Glutamatergic neuron (in vitro differentiated cells): Measurements from ENCODE around the gene ODAD4. TPM values are rescaled to one million over a fixed set of nuclear protein-coding genes. Genes with fewer than 3 reads are reported as not detected.
"Not testable (repeated sequence)": the region's sequence is repeated elsewhere in the genome, so short reads cannot be mapped to it uniquely, and the experiment has no call there.

Source experiments
- DNase-seq: peaks from one replicate; pipeline ENCODE4 v3.0.0; 2022
- H3K27ac Mint-ChIP-seq: one replicate; pipeline ENCODE4 v1.8.0; 2020; ENCODE audit warnings: mild to moderate bottlenecking, mixed read lengths, inconsistent platforms; ENCODE audit not compliant: unreplicated experiment
- H3K27me3 Mint-ChIP-seq: one replicate; pipeline ENCODE4 v1.8.0; 2020; ENCODE audit warnings: mild to moderate bottlenecking, moderate library complexity, mixed read lengths, inconsistent platforms; ENCODE audit not compliant: unreplicated experiment
- H3K36me3 Mint-ChIP-seq: one replicate; pipeline ENCODE4 v1.8.0; 2020; ENCODE audit warnings: mild to moderate bottlenecking, mixed read lengths, inconsistent platforms; ENCODE audit not compliant: unreplicated experiment
- H3K4me1 Mint-ChIP-seq: one replicate; pipeline ENCODE4 v1.8.0; 2020; ENCODE audit warnings: mild to moderate bottlenecking, low read depth, mixed read lengths, inconsistent platforms; ENCODE audit not compliant: unreplicated experiment
- H3K4me3 Mint-ChIP-seq: one replicate; pipeline ENCODE4 v1.8.0; 2020; ENCODE audit warnings: mild to moderate bottlenecking, mixed read lengths, inconsistent platforms; ENCODE audit not compliant: unreplicated experiment
- H3K9me3 Mint-ChIP-seq: one replicate; pipeline ENCODE4 v1.8.0; 2020; ENCODE audit warnings: mild to moderate bottlenecking, moderate library complexity, mixed read lengths, inconsistent platforms; ENCODE audit not compliant: unreplicated experiment
- total RNA-seq: library from RNA; stranded (reverse); fragmentation: NEBNext Ultra II Directional; extraction: Animal tissue kit (Norgen Biotek cat#: 25700); gene quantifications from one replicate; pipeline ENCODE4 v1.2.1, GENCODE V29; 2021; ENCODE audit not compliant: unreplicated experiment
- TF ChIP-seq, protein P1 (sequence below): fragments of 200-600 bp; sonication (generic); IDR thresholded peaks from one replicate; pipeline ENCODE4 v1.5.0; 2021; ENCODE audit not compliant: partially characterized antibody, unreplicated experiment

ODAD4 gene
- total RNA-seq, 1 donor from 2014 or later, result 3.4 TPM

DNA sequence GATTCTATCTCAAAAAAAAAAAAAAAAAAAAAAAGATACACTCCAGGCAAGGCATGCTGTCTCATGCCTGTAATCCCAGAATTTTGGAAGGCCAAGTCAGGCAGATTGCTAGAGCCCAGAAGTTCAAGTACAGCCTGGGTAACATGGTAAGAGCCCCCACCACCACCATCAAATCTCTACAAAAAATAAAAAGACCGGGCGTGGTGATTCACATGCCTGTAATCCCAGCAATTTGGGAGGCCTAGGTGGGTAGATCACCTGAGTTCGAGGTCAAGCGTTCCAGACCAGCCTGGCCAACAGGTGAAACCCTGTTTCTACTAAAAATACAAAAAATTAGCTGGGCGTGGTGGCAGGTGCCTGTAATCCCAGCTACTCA lies 9.8 kb upstream of the ODAD4 start:
- Mint-ChIP-seq H3K4me3 (no peak overlapping the region), H3K27me3 (peaks cover 3% of the 10 kb centered on the region), H3K9me3 (peaks cover 4% of the 10 kb centered on the region), H3K4me1 (peaks cover 18% of the 10 kb centered on the region), H3K27ac (no peak overlapping the region), H3K36me3 (no peaks in the 10 kb centered on the region)
- TF ChIP-seq, protein P1, sequence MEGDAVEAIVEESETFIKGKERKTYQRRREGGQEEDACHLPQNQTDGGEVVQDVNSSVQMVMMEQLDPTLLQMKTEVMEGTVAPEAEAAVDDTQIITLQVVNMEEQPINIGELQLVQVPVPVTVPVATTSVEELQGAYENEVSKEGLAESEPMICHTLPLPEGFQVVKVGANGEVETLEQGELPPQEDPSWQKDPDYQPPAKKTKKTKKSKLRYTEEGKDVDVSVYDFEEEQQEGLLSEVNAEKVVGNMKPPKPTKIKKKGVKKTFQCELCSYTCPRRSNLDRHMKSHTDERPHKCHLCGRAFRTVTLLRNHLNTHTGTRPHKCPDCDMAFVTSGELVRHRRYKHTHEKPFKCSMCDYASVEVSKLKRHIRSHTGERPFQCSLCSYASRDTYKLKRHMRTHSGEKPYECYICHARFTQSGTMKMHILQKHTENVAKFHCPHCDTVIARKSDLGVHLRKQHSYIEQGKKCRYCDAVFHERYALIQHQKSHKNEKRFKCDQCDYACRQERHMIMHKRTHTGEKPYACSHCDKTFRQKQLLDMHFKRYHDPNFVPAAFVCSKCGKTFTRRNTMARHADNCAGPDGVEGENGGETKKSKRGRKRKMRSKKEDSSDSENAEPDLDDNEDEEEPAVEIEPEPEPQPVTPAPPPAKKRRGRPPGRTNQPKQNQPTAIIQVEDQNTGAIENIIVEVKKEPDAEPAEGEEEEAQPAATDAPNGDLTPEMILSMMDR, result no peak
- no peak for DNase-seq

DNA sequence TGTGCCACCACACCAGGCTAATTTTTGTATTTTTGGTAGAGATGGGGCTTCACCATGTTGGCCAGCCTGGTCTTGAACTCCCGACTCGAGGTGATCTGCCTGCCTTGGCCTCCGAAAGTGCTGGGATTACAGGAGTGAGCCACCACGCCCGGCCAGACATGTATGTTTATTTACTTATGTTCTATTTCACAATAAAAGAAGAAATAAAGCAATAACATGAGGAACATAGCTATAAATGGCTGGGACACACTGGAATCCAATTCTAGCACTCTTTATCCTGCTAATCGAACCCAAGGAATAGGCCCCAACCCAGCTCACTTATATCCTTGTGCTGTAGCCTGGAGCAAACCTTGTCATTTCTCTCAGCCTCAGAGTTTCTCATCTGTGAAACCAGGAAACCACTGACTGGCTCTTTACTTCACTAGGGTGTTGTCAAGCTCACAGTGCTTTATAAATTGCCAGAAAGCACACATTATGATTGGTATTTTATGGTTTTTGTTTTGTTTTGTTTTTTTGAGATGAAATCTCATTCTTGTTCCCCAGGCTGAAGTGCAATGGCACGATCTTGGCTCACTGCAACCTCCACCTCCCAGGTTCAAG lies 4.3 kb upstream of the ODAD4 start:
- Mint-ChIP-seq H3K27ac (no peak overlapping the region), H3K4me1 (peaks cover 14% of the 10 kb centered on the region), H3K4me3 (no peak overlapping the region), H3K27me3 (peaks cover 3% of the 10 kb centered on the region), H3K9me3 (peaks cover 5% of the 10 kb centered on the region), H3K36me3 (no peaks in the 10 kb centered on the region)
- DNase-seq, result no peak
- TF ChIP-seq, protein P1, result no peak

DNA sequence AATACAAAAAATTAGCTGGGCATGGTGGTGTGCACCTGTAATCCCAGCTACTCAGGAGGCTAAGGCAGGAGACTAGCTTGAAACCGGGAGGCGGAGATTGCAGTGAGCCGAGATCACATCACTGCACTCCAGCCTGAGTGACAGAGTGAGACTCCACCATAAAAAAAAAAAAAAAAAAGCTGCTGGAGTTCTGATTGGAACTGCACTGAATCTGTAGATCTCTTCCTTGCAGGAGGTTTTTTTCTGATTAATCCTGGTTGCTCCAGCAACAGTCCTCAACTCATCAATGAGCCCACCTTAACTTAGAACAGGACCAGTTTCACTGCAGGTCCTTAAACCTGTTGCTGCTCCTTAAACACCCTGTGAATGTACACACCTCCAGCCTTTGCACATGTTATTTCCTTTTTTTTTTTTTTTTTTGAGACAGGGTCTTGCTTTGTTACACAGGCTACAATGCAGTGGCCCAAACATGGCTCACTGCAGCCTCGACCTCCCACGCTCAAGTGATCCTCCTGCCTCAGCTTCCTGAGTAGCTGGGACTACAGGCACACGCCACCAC lies 1.6 kb upstream of the ODAD4 start:
- Mint-ChIP-seq H3K9me3 (peaks cover 5% of the 10 kb centered on the region), H3K27ac (no peak overlapping the region), H3K36me3 (no peaks in the 10 kb centered on the region), H3K27me3 (peaks cover 5% of the 10 kb centered on the region), H3K4me3 (peak overlapping the region; percentile 100), H3K4me1 (peaks cover 14% of the 10 kb centered on the region)
- no peak for DNase-seq
- TF ChIP-seq, protein P1, result no peak

DNA sequence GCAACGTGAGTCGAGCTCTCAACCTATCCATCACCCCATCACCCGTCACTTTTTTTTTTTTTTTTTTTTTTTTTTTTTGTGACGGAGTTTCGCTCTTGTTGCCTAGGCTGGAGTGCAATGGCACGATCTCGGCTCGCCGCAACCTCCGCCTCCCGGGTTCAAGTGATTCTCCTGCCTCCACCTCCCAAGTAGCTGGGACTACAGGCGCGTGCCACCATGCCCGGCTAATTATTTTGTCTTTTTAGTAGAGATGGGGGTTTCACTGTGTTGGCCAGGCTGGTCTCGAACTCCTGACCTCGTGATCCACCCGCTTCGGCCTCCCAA lies 378 bp downstream of the ODAD4 start:
- not testable (repeated sequence) for H3K9me3 Mint-ChIP-seq, H3K36me3 Mint-ChIP-seq, DNase-seq, H3K27me3 Mint-ChIP-seq
- Mint-ChIP-seq H3K27ac (peak overlapping the region; percentile 93), H3K4me1 (peaks cover 12% of the 10 kb centered on the region), H3K4me3 (peak overlapping the region; percentile 100)

DNA sequence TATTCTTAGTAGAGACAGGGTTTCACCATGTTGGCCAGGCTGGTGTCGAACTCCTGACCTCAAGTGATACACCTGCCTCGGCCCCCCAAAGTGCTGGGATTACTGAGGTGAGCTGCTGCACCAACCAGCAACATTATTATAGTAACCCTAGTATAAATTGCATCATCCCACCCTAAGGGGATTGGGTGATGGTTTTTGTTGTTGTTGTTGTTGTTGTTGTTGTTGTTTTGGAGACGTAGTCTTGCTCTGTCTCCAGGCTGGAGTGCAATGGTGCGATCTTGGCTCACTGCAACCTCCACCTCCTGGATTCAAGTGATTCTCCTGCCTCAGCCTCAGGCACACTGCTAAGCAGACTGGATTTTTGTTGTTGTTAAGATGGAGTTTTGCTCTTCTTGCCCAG lies 1.3 kb downstream of the ODAD4 start:
- H3K4me1 Mint-ChIP-seq, result peaks cover 12% of the 10 kb centered on the region
- not testable (repeated sequence) for H3K9me3 Mint-ChIP-seq, H3K36me3 Mint-ChIP-seq, H3K27me3 Mint-ChIP-seq, H3K27ac Mint-ChIP-seq, DNase-seq, H3K4me3 Mint-ChIP-seq

DNA sequence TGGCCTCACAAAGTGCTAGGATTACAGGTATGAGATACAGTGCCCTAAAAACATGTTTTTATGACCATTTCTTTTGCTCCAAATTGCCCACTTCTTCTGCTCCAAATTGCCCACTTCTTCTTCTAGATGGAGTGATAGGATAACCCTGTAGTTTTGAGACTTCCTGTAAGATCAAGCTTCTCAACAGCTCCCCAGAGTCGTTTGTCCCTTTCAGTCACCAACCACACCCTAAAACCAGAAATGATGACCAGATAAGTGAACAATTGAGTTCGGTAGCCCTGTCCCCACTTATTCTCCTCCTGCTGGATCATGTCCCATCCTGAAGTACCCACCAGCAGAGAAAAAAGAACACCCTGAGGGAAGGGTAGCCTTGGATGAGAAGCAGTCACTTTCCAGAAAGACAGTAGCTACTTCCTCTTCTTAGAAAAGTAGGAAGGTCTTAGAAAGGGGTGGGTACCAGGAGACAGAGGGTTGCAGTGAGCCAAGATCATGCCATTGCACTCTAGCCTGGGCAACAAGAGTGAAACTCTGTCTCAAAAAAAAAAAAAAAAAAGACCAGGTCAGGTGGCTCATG lies 2.5 kb downstream of the ODAD4 start:
- Mint-ChIP-seq H3K4me3 (no peak overlapping the region), H3K9me3 (peaks cover 5% of the 10 kb centered on the region), H3K4me1 (peaks cover 12% of the 10 kb centered on the region), H3K27me3 (peaks cover 5% of the 10 kb centered on the region), H3K36me3 (no peaks in the 10 kb centered on the region), H3K27ac (no peak overlapping the region)
- TF ChIP-seq, protein P1, result no peak
- DNase-seq, result no peak
